22Rv1 (cell line): ENCODE data around the gene STRN4.

Experiments used
- CTCF ChIP-seq: fragments of 450-650 bp; IDR thresholded peaks from 2 replicates; pipeline ENCODE4 v1.5.1; 2017; ENCODE audit warnings: mild to moderate bottlenecking
- ZFX ChIP-seq: fragments of 450-650 bp; IDR thresholded peaks from 2 replicates; pipeline ENCODE4 v1.6.1; 2017; ENCODE audit warnings: antibody characterized with exemption, borderline replicate concordance

GRCh38 chr19:46737761-46738171 is 8.5 kb downstream of the STRN4 start:
- TF ChIP-seq CTCF: no peak
- no peak for TF ChIP-seq ZFX
